PFSK-1 (cell line): ENCODE results near the gene GSC2.

Experiments
- POLR2AphosphoS5 ChIP-seq: IDR thresholded peaks from 2 replicates; pipeline ENCODE4 v1.6.1; 2012; ENCODE audit warnings: low read depth, mild to moderate bottlenecking, control low read depth, low read length, moderate library complexity
- SIN3A ChIP-seq: IDR thresholded peaks from 2 replicates; pipeline ENCODE4 v1.6.1; 2012; ENCODE audit warnings: mild to moderate bottlenecking, low read length, moderate library complexity, borderline replicate concordance; ENCODE audit not compliant: insufficient read depth
- TAF1 ChIP-seq: IDR thresholded peaks from 2 replicates; pipeline ENCODE4 v1.6.1; 2012; ENCODE audit warnings: low read length, control low read depth, borderline replicate concordance; ENCODE audit not compliant: insufficient read depth
- TF ChIP-seq, protein P1 (sequence below), 2 experiments: IDR thresholded peaks; 2 replicates each; pipeline versions ENCODE4 v1.6.1 to v1.8.0; 2011 to 2012; ENCODE audit warnings: low read depth in 2 of 2, low read length in 2 of 2, control low read depth in 1 of 2, inconsistent platforms in 1 of 2, mild to moderate bottlenecking in 1 of 2, moderate library complexity in 1 of 2; ENCODE audit not compliant: insufficient read depth in 1 of 2

DNA sequence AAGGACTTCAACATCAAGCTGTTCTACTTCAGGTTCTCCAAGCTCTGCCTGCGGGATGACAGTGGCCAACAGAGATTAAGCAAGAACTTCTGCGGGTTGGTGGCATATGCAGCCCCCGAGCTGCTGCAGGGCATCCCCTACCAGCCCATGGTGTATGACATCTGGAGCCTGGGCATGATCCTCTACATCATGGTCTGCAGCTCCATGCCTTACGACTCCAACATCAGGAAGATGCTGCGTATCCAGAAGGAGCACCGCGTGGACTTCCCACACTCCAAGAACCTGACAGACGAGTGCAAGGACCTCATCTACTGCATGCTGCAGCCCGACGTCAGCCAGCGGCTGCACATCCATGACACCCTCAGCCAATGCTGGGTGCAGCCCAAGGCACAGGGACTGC lies 25.1 kb downstream of the GSC2 start:
- TF ChIP-seq, protein P1, sequence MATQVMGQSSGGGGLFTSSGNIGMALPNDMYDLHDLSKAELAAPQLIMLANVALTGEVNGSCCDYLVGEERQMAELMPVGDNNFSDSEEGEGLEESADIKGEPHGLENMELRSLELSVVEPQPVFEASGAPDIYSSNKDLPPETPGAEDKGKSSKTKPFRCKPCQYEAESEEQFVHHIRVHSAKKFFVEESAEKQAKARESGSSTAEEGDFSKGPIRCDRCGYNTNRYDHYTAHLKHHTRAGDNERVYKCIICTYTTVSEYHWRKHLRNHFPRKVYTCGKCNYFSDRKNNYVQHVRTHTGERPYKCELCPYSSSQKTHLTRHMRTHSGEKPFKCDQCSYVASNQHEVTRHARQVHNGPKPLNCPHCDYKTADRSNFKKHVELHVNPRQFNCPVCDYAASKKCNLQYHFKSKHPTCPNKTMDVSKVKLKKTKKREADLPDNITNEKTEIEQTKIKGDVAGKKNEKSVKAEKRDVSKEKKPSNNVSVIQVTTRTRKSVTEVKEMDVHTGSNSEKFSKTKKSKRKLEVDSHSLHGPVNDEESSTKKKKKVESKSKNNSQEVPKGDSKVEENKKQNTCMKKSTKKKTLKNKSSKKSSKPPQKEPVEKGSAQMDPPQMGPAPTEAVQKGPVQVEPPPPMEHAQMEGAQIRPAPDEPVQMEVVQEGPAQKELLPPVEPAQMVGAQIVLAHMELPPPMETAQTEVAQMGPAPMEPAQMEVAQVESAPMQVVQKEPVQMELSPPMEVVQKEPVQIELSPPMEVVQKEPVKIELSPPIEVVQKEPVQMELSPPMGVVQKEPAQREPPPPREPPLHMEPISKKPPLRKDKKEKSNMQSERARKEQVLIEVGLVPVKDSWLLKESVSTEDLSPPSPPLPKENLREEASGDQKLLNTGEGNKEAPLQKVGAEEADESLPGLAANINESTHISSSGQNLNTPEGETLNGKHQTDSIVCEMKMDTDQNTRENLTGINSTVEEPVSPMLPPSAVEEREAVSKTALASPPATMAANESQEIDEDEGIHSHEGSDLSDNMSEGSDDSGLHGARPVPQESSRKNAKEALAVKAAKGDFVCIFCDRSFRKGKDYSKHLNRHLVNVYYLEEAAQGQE (IDR thresholded peaks at IDR 0.05; ENCODE audit: insufficient read depth in 1 of 2, low read depth in 2 of 2, low read length in 2 of 2), result no peak
- TF ChIP-seq POLR2AphosphoS5 (no peak), SIN3A (no peak), TAF1 (no peak)
